ENCODE data around the gene THRA.

Gene THRA

GRCh38 chr17:40100669-40101366 lies 38.1 kb downstream of the THRA start:
- DNase-seq: peak; percentile 95

GRCh38 chr17:40101367-40102210 lies 38.8 kb downstream of the THRA start:
- no peak for DNase-seq

GRCh38 chr17:40103071-40103661 lies 40.4 kb downstream of the THRA start:
- DNase-seq: no peak

- DNase-seq: no peak
These were observed 40.9 kb downstream of the THRA start for GRCh38 chr17:40103688-40104087.

GRCh38 chr17:40104594-40105486 lies 42.1 kb downstream of the THRA start:
- no peak for DNase-seq

- no peak for DNase-seq
These were observed 43.3 kb downstream of the THRA start for GRCh38 chr17:40105861-40106759.

GRCh38 chr17:40106760-40107521 lies 44.2 kb downstream of the THRA start:
- no peak for DNase-seq

- DNase-seq: no peak
These were observed 44.9 kb downstream of the THRA start for GRCh38 chr17:40107522-40108174.

GRCh38 chr17:40108970-40109824 lies 46.4 kb downstream of the THRA start:
- no peak for DNase-seq

- DNase-seq: no peak
These were observed 47.5 kb downstream of the THRA start for GRCh38 chr17:40110026-40110845.

- DNase-seq: peak; percentile 91
These were observed 48.7 kb downstream of the THRA start for GRCh38 chr17:40111221-40112128.

GRCh38 chr17:40112191-40112711 lies 49.5 kb downstream of the THRA start:
- DNase-seq: no peak

- DNase-seq: no peak
These were observed 49.9 kb downstream of the THRA start for GRCh38 chr17:40112718-40113109.

- DNase-seq: peak; percentile 94
These were observed 50.5 kb downstream of the THRA start for GRCh38 chr17:40113110-40113906.

GRCh38 chr17:40113907-40114245 lies 51.1 kb downstream of the THRA start:
- no peak for DNase-seq

- DNase-seq: no peak
These were observed 52.3 kb downstream of the THRA start for GRCh38 chr17:40115101-40115436.
